Kidney glomerular epithelial cell (primary cell): ENCODE measurements around the gene ILK.

ENCODE experiments used
- DNase-seq: peaks from one replicate; lab custom pipeline; 2025; lab: John Stamatoyannopoulos, UW

The ILK gene

GRCh38 chr11:6621711-6622211 is 18.2 kb downstream of the ILK start:
- no peak for DNase-seq

- DNase-seq = no peak
These were observed 18.9 kb downstream of the ILK start for GRCh38 chr11:6622261-6623171.

- DNase-seq = no peak
These were observed 20.1 kb downstream of the ILK start for GRCh38 chr11:6623391-6624363.

- DNase-seq = no peak
These were observed 21.7 kb downstream of the ILK start for GRCh38 chr11:6625156-6625831.

- no peak for DNase-seq
These were observed 22.4 kb downstream of the ILK start for GRCh38 chr11:6625832-6626420.

- DNase-seq = no peak
These were observed 23.6 kb downstream of the ILK start for GRCh38 chr11:6626971-6627761.

- DNase-seq = no peak
These were observed 24.2 kb downstream of the ILK start for GRCh38 chr11:6627762-6628241.

GRCh38 chr11:6628526-6628925 is 25.0 kb downstream of the ILK start:
- DNase-seq = no peak

GRCh38 chr11:6629573-6629891 is 26.0 kb downstream of the ILK start:
- DNase-seq = no peak

GRCh38 chr11:6629892-6630631 is 26.5 kb downstream of the ILK start:
- no peak for DNase-seq

- DNase-seq = no peak
These were observed 27.2 kb downstream of the ILK start for GRCh38 chr11:6630632-6631291.

GRCh38 chr11:6631361-6631890 is 27.9 kb downstream of the ILK start:
- DNase-seq = no peak

- DNase-seq = no peak
These were observed 28.8 kb downstream of the ILK start for GRCh38 chr11:6632116-6633073.

GRCh38 chr11:6633422-6634408 is 30.1 kb downstream of the ILK start:
- no peak for DNase-seq

GRCh38 chr11:6634534-6634933 is 31.0 kb downstream of the ILK start:
- DNase-seq = no peak

- DNase-seq = no peak
These were observed 31.7 kb downstream of the ILK start for GRCh38 chr11:6635082-6635932.
